MM.1S (cell line): Measurements from ENCODE around the gene TUFT1.

Experiments used
- CTCF ChIP-seq: fragments of 300-600 bp; sonication (generic); IDR thresholded peaks from 2 replicates; pipeline ENCODE4 v1.5.1; 2016; ENCODE audit warnings: antibody characterized with exemption, low read length, mixed read lengths
- EZH2 ChIP-seq: fragments of 300-600 bp; sonication (generic); optimal IDR thresholded peaks from 2 replicates; pipeline ENCODE3; 2017; ENCODE audit warnings: low read depth, mild to moderate bottlenecking, antibody characterized with exemption, low read length, mixed read lengths
- EZH2phosphoT487 ChIP-seq: fragments of 300-600 bp; sonication (generic); IDR thresholded peaks from 2 replicates; pipeline ENCODE4 v1.6.1; 2018; ENCODE audit warnings: antibody characterized with exemption, low read length

- TF ChIP-seq EZH2 = no peak
- TF ChIP-seq CTCF = no peak
- no peak for TF ChIP-seq EZH2phosphoT487
Observed at GRCh38 chr1:151513626-151514121, 26.4 kb upstream of the TUFT1 start.
